Left lobe of liver (tissue), 2 donors: ENCODE measurements around the gene AGBL3. TPM values are rescaled to one million over a fixed set of nuclear protein-coding genes. Genes with fewer than 3 reads are reported as not detected.
A peak's percentile ranks its signal among the peaks of the same experiment; 100 is the strongest.
"Not testable (repeated sequence)": the region's sequence is repeated elsewhere in the genome, so short reads cannot be mapped to it uniquely, and the experiment has no call there.

Experiments
- ATAC-seq: fragments of 200-7000 bp; cut with Tn5 transposase; one replicate; pipeline ENCODE4 v1.9.1; 2020; ENCODE audit warnings: mild to moderate bottlenecking, moderate library complexity
- DNase-seq: peaks from one replicate; pipeline ENCODE4 v3.0.0-alpha.2; 2020; ENCODE audit warnings: low spot score
- total RNA-seq: library from RNA; stranded (reverse); gene quantifications from one replicate; pipeline ENCODE4 v1.2.1, GENCODE V29; 2021
- donor health status: DM: no; HTN: no; CAD: no; lungs with moderate emphysema.
- donor health status: DM: no; HTN: yes; CAD: no.

Gene AGBL3
- total RNA-seq, 1 donor from 2014 or later = 2.1 TPM

- no peak for ATAC-seq
These were observed 24.0 kb upstream of the AGBL3 start for GRCh38 chr7:134962270-134962780.

GRCh38 chr7:134963036-134963435 is 23.3 kb upstream of the AGBL3 start:
- no peak for DNase-seq

More at GRCh38 chr7:134962270-134962780, 24.0 kb upstream of the AGBL3 start:
- DNase-seq = no peak

GRCh38 chr7:134966691-134967090 is 19.6 kb upstream of the AGBL3 start:
- DNase-seq (no peak), ATAC-seq (no peak)

More at GRCh38 chr7:134963036-134963435, 23.3 kb upstream of the AGBL3 start:
- no peak for ATAC-seq

- ATAC-seq (no peak), DNase-seq (no peak)
These were observed 18.2 kb upstream of the AGBL3 start for GRCh38 chr7:134968110-134968509.

- not testable (repeated sequence) for ATAC-seq, DNase-seq
These were observed 4.7 kb upstream of the AGBL3 start for GRCh38 chr7:134981645-134982044.

- ATAC-seq = no peak
These were observed 380 bp upstream of the AGBL3 start for GRCh38 chr7:134985894-134986362.

GRCh38 chr7:134988161-134988560 is 1.9 kb downstream of the AGBL3 start:
- DNase-seq (no peak), ATAC-seq (no peak)

More at GRCh38 chr7:134985894-134986362, 380 bp upstream of the AGBL3 start:
- no peak for DNase-seq

GRCh38 chr7:134991469-134992339 is 5.4 kb downstream of the AGBL3 start:
- ATAC-seq (peak; percentile 69), DNase-seq (no peak)

- ATAC-seq (peak; percentile 43), DNase-seq (no peak)
These were observed 6.4 kb downstream of the AGBL3 start for GRCh38 chr7:134992626-134993179.

GRCh38 chr7:134993877-134994456 is 7.7 kb downstream of the AGBL3 start:
- ATAC-seq = peak; percentile 68
- no peak for DNase-seq

- DNase-seq = no peak
- peak; percentile 8 for ATAC-seq
These were observed 9.2 kb downstream of the AGBL3 start for GRCh38 chr7:134995239-134996096.

- DNase-seq (no peak), ATAC-seq (no peak)
These were observed 9.8 kb downstream of the AGBL3 start for GRCh38 chr7:134996097-134996550.

- DNase-seq (no peak), ATAC-seq (peak; percentile 71)
These were observed 11.0 kb downstream of the AGBL3 start for GRCh38 chr7:134997214-134997885.

- no peak for ATAC-seq
- no peak for DNase-seq
These were observed 12.8 kb downstream of the AGBL3 start for GRCh38 chr7:134999136-134999535.

GRCh38 chr7:135001390-135002165 is 15.3 kb downstream of the AGBL3 start:
- peak; percentile 57 for ATAC-seq

GRCh38 chr7:135012229-135012628 is 25.9 kb downstream of the AGBL3 start:
- ATAC-seq (no peak), DNase-seq (no peak)

More at GRCh38 chr7:135001390-135002165, 15.3 kb downstream of the AGBL3 start:
- no peak for DNase-seq

- DNase-seq = no peak
- ATAC-seq = no peak
These were observed 37.3 kb downstream of the AGBL3 start for GRCh38 chr7:135023622-135024021.

GRCh38 chr7:135035252-135035651 is 48.9 kb downstream of the AGBL3 start:
- ATAC-seq = no peak
- DNase-seq = no peak

- DNase-seq, ATAC-seq: not testable (repeated sequence)
These were observed 80.7 kb downstream of the AGBL3 start for GRCh38 chr7:135067017-135067416.
